Neural progenitor cell (in vitro differentiated cells): ENCODE results near the gene GULP1.

Experiments
- CTCF ChIP-seq: fragments of 200-600 bp; sonication (generic); IDR thresholded peaks from 2 replicates; pipeline ENCODE4 v1.5.1; 2017; ENCODE audit warnings: antibody characterized with exemption, mild to moderate bottlenecking
- EZH2 ChIP-seq: fragments of 200-600 bp; sonication (generic); IDR thresholded peaks from 2 replicates; pipeline ENCODE4 v1.6.1; 2017; ENCODE audit warnings: antibody characterized with exemption, mild to moderate bottlenecking, moderate library complexity
- EZH2phosphoT487 ChIP-seq: fragments of 200-600 bp; sonication (generic); IDR thresholded peaks from 2 replicates; pipeline ENCODE4 v1.6.1; 2017; ENCODE audit warnings: antibody characterized with exemption

GRCh38 chr2:188441288-188441947 lies 149.7 kb downstream of the GULP1 start:
- TF ChIP-seq EZH2phosphoT487, result no peak
- TF ChIP-seq CTCF, result no peak
- TF ChIP-seq EZH2, result no peak
